DOHH2 (cell line): ENCODE results near the gene CCDC71L.

Experiments
- CTCF ChIP-seq: fragments of 200-600 bp; sonication (generic); IDR thresholded peaks from one replicate; pipeline ENCODE4 v1.5.1; 2014; ENCODE audit warnings: antibody characterized with exemption, mild to moderate bottlenecking, low read depth, low read length; ENCODE audit not compliant: poor library complexity, severe bottlenecking
- EZH2phosphoT487 ChIP-seq: fragments of 200-600 bp; sonication (generic); IDR thresholded peaks from 2 replicates; pipeline ENCODE4 v1.6.1; 2017; ENCODE audit warnings: borderline replicate concordance, mild to moderate bottlenecking, antibody characterized with exemption, low read length, moderate library complexity, mixed read lengths

GRCh38 chr7:106608661-106609060 lies 52.3 kb downstream of the CCDC71L start:
- TF ChIP-seq CTCF (no peak), EZH2phosphoT487 (no peak)
